GM15510 (cell line): ENCODE results near the gene SERAC1.

Experiments
- POLR2A ChIP-seq: IDR thresholded peaks from 3 replicates; pipeline ENCODE4 v1.6.1; 2011; ENCODE audit warnings: borderline replicate concordance; ENCODE audit not compliant: insufficient read length; ENCODE audit errors: extremely low read depth

The SERAC1 gene

GRCh38 chr6:158168040-158168289 is at the start of gene SERAC1:
Gene SERAC1, minus strand, starts transcription at chr6:158168262. Its CDS starts 9,899 bp downstream, at chr6:158158363.
- TF ChIP-seq POLR2A, result no peak

- TF ChIP-seq POLR2A, result no peak
Measured at GRCh38 chr6:158213925-158214674, 46.0 kb upstream of the SERAC1 start.

GRCh38 chr6:158211273-158212055 is 43.4 kb upstream of the SERAC1 start:
- TF ChIP-seq POLR2A, result no peak

GRCh38 chr6:158207422-158207788 is 39.3 kb upstream of the SERAC1 start:
- no peak for TF ChIP-seq POLR2A

DNA sequence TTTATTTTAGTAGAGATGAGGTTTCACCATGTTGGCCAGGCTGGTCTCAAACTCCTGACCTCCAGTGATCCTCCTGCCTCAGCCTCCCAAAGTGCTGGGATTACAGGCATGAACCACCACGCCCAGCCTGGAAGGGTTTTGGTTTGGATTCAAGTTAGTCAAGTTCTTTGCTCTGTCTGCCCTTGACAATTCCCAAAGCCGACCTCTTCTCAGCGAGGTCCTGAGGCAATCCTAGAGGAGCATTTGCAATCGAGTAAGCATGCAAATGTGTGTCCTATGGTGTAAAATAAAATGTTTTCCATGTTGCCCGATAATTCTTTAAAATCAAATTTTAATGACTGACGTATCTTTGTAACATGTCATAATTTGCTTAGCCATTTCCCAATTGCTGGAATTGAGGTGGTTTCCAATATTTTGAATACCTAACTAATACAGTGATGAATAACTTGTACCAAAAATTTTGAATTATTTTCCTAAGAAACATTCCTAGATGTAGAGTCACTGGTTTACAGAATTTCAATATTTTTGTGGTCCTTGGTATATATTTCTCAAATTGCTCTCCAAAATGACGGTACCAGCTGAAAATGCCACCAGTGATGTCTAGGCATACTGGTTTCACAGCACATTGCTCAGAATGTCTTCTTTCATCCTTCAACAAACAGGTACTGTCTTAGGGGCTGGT is 38.8 kb upstream of the SERAC1 start:
- no peak for TF ChIP-seq POLR2A

DNA sequence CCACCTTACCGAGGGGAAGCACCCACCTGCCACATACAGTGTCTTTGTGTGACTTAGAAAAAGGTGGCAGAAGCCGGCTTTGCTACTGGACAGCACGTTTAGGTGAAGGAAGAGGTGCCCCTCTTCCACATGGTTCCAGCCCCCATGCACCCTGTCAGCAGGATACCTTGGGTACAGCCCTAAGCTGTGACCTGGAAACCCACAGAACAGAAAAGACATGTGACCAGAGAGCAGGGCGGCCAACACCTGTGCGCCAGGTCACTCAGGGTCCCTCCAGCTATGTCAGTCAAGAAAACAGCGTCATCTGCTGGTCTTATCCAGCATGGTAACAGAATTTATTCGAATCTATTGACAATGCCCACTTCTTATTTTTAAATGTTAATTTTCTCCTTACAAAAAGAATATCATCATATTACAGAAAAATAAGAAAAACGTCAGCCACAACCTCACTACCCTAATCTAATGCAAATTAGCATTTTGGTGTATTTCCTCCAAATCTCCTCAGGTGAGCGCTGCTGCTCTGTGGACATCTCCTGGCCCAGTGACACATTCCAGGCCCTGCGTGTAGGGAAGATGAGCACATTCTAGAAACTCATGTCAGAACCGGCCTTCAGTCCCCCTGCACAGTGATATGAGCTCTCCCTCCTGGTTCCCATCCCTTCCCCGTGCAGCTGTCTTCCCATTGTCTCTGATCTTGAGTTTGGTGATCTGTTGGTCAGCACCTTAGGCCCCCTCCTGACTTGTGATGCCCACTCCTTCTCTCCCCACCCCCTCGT is 37.3 kb upstream of the SERAC1 start:
- TF ChIP-seq POLR2A, result no peak

DNA sequence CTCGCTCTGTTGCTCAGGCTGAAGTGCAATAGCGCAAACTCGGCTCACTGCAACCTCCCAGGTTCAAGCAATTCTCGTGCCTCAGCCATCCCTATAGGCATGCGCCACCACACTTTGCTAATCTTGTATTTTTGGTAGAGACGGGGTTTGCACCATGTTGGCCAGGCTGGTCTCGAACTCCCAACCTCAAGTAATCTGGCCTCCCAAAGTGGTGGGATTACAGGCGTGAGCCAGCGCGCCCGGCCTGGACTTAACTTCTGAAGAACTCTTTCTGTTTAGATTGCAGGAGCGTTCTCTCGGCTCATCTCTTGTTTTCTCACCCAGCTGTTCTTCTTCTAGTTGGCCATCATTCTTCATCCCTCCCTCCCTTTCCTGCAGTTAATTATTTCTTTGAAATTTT is 30.4 kb upstream of the SERAC1 start:
- no peak for TF ChIP-seq POLR2A

DNA sequence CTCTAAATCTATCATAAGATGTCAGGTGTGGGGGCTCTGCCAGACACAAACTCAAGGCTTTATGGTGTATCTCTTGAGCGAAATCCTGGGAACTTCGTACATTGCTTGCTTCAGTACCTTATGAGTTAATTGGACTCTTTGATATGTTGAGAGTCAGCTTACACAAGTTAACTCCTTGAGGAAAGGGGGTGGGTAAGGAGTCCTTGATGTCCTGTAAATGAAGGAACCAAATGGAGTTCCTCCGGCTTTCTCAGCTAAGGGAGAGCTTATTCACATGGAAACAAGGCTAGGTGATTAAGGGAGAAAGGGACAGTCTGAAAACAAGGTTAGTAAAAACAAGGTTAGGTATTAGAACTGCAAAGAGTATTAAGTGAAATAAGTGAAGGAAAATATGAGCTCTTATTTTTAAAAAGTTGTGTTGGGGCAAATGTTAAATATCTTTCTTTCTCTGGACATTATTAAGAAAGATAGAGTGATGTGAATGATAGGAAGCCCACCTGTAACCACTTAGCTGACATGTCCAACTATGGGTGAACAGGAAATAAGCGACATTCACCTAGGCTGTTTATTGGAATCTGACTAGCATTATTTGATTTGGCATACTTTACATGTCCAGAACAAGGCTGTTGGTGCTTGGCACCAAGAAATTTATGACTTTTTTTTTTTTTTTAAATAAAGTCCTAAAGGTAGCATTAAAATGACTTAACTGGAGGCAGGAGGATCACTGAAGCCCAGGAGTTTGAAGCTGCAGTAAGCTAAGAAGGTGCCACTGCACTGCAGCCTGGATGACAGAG is 26.6 kb upstream of the SERAC1 start:
- no peak for TF ChIP-seq POLR2A

- no peak for TF ChIP-seq POLR2A
Measured at GRCh38 chr6:158191761-158192160, 23.7 kb upstream of the SERAC1 start.

- no peak for TF ChIP-seq POLR2A
Measured at GRCh38 chr6:158191032-158191431, 23.0 kb upstream of the SERAC1 start.

- no peak for TF ChIP-seq POLR2A
Measured at GRCh38 chr6:158188591-158188990, 20.5 kb upstream of the SERAC1 start.

DNA sequence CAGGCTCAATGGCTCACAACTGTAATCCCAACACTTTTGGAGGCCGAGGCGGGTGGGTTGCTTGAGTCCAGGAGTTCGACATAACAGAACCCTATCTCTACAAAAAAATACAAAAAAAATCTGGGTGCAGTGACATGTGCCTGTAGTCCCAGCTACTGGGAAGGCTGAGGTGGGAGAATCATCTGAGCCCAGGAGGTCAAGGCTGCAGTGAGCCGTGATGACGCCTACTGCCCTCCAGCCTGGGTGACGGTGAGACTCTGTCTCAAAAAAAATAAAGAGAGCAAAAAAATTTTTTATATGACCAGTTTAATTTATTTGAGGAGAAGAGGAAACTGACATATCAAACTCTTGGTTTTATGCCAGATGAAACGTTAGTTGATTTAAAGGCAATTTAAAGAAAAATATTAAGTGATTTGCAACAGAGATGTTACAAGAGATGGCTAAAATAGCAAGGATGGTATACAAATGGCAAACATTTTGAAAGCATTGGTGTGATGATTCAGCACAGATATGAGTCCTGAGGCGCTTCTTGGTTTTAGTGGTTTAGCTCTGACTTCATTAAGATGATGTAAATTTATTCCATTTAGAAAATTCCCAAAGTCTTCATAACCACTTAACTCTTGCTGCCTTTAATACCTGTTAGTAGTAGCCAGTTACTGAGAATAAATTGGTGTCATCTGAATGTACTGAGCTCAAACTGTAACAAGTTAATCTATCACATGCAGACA is 17.8 kb upstream of the SERAC1 start:
- no peak for TF ChIP-seq POLR2A

- TF ChIP-seq POLR2A, result no peak
Measured at GRCh38 chr6:158184608-158185007, 16.5 kb upstream of the SERAC1 start.
